Measurements from ENCODE around the gene HSPB8.

Gene HSPB8

DNA sequence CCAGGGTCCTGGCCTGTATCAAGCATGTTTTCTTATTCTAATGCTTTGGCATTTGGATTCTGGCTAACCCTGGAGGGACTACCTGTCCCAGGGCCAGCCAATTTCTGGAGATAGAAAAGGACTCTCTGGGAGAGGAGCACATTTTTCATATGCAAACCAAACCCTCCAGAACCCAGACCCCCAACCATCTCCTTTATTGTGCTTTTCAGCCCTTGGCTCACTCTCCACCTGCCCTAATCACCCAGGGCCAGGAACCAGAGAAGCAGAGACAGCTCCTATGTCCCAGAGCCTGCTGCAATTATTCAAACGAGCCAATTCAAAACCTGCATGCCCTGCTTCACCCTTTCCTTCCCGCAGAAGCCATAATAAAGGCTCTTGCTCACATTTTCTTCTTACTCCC is 23.8 kb downstream of the HSPB8 start:
- no peak overlapping the region for H3K4me3 ChIP-seq (ENCODE audit: control insufficient read depth, low read depth, low read length)
- TF ChIP-seq CTCF (IDR thresholded peaks at IDR 0.05; ENCODE audit: control insufficient read depth, insufficient read depth, low read depth, low read length, missing control alignments) = no peak
- DNase-seq (ENCODE audit: low read depth) = no peak

DNA sequence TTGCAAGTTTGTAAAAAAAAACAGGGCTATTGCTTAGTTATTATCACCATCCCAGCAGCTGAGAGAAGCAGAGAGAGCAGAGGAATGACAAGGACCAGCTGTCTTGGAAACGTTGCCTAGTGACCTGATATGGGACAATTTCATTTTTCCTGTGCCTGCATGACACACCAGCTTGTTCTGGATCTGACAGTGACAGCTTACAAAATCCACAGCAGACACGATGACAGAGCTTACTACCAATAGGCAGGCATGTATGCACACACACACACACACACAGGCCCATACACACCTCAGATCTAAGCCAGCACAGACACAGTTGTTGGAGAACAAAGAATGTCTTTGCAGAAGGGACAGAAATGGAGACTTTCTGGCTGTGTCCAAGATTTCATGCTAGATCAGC is 25.4 kb downstream of the HSPB8 start:
- DNase-seq (ENCODE audit: low read depth) = no peak
- H3K4me3 ChIP-seq (ENCODE audit: control insufficient read depth, low read depth, low read length) = no peak overlapping the region
- TF ChIP-seq CTCF (IDR thresholded peaks at IDR 0.05; ENCODE audit: control insufficient read depth, insufficient read depth, low read depth, low read length, missing control alignments) = no peak

DNA sequence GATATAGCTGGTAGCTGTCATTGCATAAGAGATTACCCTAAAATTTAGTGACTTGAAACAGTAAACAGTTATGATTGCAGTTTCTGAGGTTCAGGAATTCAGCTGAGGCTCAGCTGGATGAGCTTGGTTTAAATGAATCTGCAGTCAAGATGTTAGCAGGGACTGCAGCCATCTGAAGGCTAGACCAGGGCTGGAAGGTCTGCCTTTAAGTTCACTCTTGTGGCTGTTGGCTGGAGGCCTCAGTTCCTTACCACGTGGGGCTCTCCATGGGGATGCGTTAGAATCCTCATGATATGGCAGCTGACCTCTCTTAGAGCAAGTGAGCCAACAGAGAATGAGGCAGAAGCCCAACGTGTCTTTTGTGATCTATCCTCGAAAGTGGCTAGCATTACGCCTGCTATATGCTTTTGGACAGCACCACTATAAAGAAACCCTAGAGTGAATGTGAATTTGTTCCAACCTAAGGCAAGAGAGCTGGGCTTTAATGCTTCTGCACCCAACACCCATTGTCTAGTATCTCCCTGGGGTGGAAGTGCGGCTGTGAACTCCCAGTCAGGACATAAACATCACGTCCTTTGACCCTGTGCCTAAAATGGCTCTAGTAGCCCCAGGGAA is 26.0 kb downstream of the HSPB8 start:
- TF ChIP-seq CTCF (IDR thresholded peaks at IDR 0.05; ENCODE audit: control insufficient read depth, insufficient read depth, low read depth, low read length, missing control alignments) = no peak
- DNase-seq (ENCODE audit: low read depth) = no peak
- H3K4me3 ChIP-seq (ENCODE audit: control insufficient read depth, low read depth, low read length) = no peak overlapping the region

- H3K4me3 ChIP-seq (ENCODE audit: control insufficient read depth, low read depth, low read length) = no peak overlapping the region
- no peak for TF ChIP-seq CTCF (IDR thresholded peaks at IDR 0.05; ENCODE audit: control insufficient read depth, insufficient read depth, low read depth, low read length, missing control alignments)
- no peak for DNase-seq (ENCODE audit: low read depth)
These were observed 27.8 kb downstream of the HSPB8 start for GRCh38 chr12:119206348-119207062.

- TF ChIP-seq CTCF (IDR thresholded peaks at IDR 0.05; ENCODE audit: control insufficient read depth, insufficient read depth, low read depth, low read length, missing control alignments) = no peak
- no peak for DNase-seq (ENCODE audit: low read depth)
- H3K4me3 ChIP-seq (ENCODE audit: control insufficient read depth, low read depth, low read length) = no peak overlapping the region
These were observed 28.4 kb downstream of the HSPB8 start for GRCh38 chr12:119207063-119207560.

DNA sequence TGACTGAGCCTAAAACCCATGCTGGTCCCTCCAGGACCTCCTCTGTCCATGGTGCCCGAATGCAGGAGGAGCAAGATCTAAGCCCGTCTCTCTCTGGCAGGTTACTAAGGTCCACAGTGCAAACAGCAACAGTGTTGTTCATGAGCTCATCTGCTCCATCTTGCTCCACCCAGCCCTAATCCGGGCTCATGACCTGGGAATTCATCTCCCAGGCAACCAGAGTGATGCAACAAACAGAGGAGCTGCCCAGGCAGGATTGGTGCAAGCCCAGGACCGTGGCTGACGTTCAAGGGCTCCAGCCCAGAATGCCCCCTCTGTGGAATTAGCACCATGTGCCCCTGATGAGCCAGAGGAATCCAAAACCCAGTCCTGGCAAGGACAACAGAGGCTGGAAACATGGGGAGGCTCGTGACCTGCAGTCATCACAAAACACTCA is 29.9 kb downstream of the HSPB8 start:
- TF ChIP-seq CTCF (IDR thresholded peaks at IDR 0.05; ENCODE audit: control insufficient read depth, insufficient read depth, low read depth, low read length, missing control alignments) = no peak
- no peak for DNase-seq (ENCODE audit: low read depth)
- H3K4me3 ChIP-seq (ENCODE audit: control insufficient read depth, low read depth, low read length) = no peak overlapping the region
